Measurements from ENCODE around the gene BMAL2. TPM values are rescaled to one million over a fixed set of nuclear protein-coding genes. Genes with fewer than 3 reads are reported as not detected.

Gene BMAL2
- polyA plus RNA-seq, 4 donors = 3.0 to 8.0 (median 6.7) TPM

- no peak for DNase-seq (ENCODE audit: low read depth in 4 of 4, low spot score in 3 of 4)
Observed at GRCh38 chr12:27319848-27320247, 12.8 kb upstream of the BMAL2 start.

GRCh38 chr12:27324530-27324929 is 8.1 kb upstream of the BMAL2 start:
- DNase-seq (ENCODE audit: low read depth in 4 of 4, low spot score in 3 of 4) = no peak

GRCh38 chr12:27330846-27331245 is 1.8 kb upstream of the BMAL2 start:
- no peak for DNase-seq (ENCODE audit: low read depth in 4 of 4, low spot score in 3 of 4)

GRCh38 chr12:27331291-27331926 is 1.2 kb upstream of the BMAL2 start:
- no peak for DNase-seq (ENCODE audit: low read depth in 4 of 4, low spot score in 3 of 4)

- DNase-seq (ENCODE audit: low read depth in 4 of 4, low spot score in 3 of 4) = no peak
Observed at GRCh38 chr12:27331927-27332324, 710 bp upstream of the BMAL2 start.

- no peak for DNase-seq (ENCODE audit: low read depth in 4 of 4, low spot score in 3 of 4)
Observed at GRCh38 chr12:27332407-27332713, 276 bp upstream of the BMAL2 start.

- DNase-seq (ENCODE audit: low read depth in 4 of 4, low spot score in 3 of 4) = no peak
Observed at GRCh38 chr12:27333403-27334009, 870 bp downstream of the BMAL2 start.

GRCh38 chr12:27334042-27334720 is 1.5 kb downstream of the BMAL2 start:
- no peak for DNase-seq (ENCODE audit: low read depth in 4 of 4, low spot score in 3 of 4)

GRCh38 chr12:27334721-27335082 is 2.1 kb downstream of the BMAL2 start:
- no peak for DNase-seq (ENCODE audit: low read depth in 4 of 4, low spot score in 3 of 4)

- no peak for DNase-seq (ENCODE audit: low read depth in 4 of 4, low spot score in 3 of 4)
Observed at GRCh38 chr12:27335364-27336281, 3.0 kb downstream of the BMAL2 start.

- no peak for DNase-seq (ENCODE audit: low read depth in 4 of 4, low spot score in 3 of 4)
Observed at GRCh38 chr12:27336282-27336653, 3.6 kb downstream of the BMAL2 start.

- DNase-seq (ENCODE audit: low read depth in 4 of 4, low spot score in 3 of 4) = no peak
Observed at GRCh38 chr12:27337376-27337775, 4.7 kb downstream of the BMAL2 start.

- DNase-seq (ENCODE audit: low read depth in 4 of 4, low spot score in 3 of 4) = no peak
Observed at GRCh38 chr12:27338473-27338872, 5.8 kb downstream of the BMAL2 start.

GRCh38 chr12:27340971-27341370 is 8.3 kb downstream of the BMAL2 start:
- no peak for DNase-seq (ENCODE audit: low read depth in 4 of 4, low spot score in 3 of 4)

GRCh38 chr12:27342536-27342935 is 9.9 kb downstream of the BMAL2 start:
- no peak for DNase-seq (ENCODE audit: low read depth in 4 of 4, low spot score in 3 of 4)

- no peak for DNase-seq (ENCODE audit: low read depth in 4 of 4, low spot score in 3 of 4)
Observed at GRCh38 chr12:27343255-27344000, 10.8 kb downstream of the BMAL2 start.

- no peak for DNase-seq (ENCODE audit: low read depth in 4 of 4, low spot score in 3 of 4)
Observed at GRCh38 chr12:27344246-27344645, 11.6 kb downstream of the BMAL2 start.

GRCh38 chr12:27344760-27345159 is 12.1 kb downstream of the BMAL2 start:
- no peak for DNase-seq (ENCODE audit: low read depth in 4 of 4, low spot score in 3 of 4)

- no peak for DNase-seq (ENCODE audit: low read depth in 4 of 4, low spot score in 3 of 4)
Observed at GRCh38 chr12:27345376-27345775, 12.7 kb downstream of the BMAL2 start.

GRCh38 chr12:27347779-27348178 is 15.1 kb downstream of the BMAL2 start:
- no peak for DNase-seq (ENCODE audit: low read depth in 4 of 4, low spot score in 3 of 4)

- DNase-seq (ENCODE audit: low read depth in 4 of 4, low spot score in 3 of 4) = no peak
Observed at GRCh38 chr12:27351476-27351875, 18.8 kb downstream of the BMAL2 start.

Data from left renal pelvis (tissue), 4 donors.